ENCODE measurements around the gene ERCC2. TPM values are rescaled to one million over a fixed set of nuclear protein-coding genes. Genes with fewer than 3 reads are reported as not detected.

Gene ERCC2
- total RNA-seq, 1 donor, result 52.5 TPM

- Histone ChIP-seq H3K27ac (ENCODE audit: low read depth, low read length) (peak overlapping the region; percentile 98), H3K4me3 (ENCODE audit: insufficient read depth, low read length) (peak overlapping the region; percentile 88), H3K4me1 (ENCODE audit: insufficient read depth, low read length) (peaks cover 24% of the 10 kb centered on the region), H3K9me3 (ENCODE audit: low read depth, low read length) (no peaks in the 10 kb centered on the region), H3K79me2 (ENCODE audit: insufficient read depth, low read length) (peaks cover 16% of the 10 kb centered on the region), H2AFZ (ENCODE audit: low read length) (no peak overlapping the region), H3K4me2 (ENCODE audit: insufficient read depth, low read length) (peak overlapping the region; percentile 83), H4K20me1 (ENCODE audit: insufficient read depth, low read length) (no peaks in the 10 kb centered on the region), H3K36me3 (ENCODE audit: insufficient read depth, low read length) (peaks cover 16% of the 10 kb centered on the region), H3K27me3 (ENCODE audit: insufficient read depth, low read length) (no peaks in the 10 kb centered on the region)
- TF ChIP-seq CTCF (IDR thresholded peaks at IDR 0.05; ENCODE audit: extremely low read depth, low read depth, low read length), result no peak
- peak; percentile 68 for DNase-seq (ENCODE audit: insufficient read length, low spot score, missing footprints)
Measured at GRCh38 chr19:45407091-45407375, 36.7 kb upstream of the ERCC2 start.

GRCh38 chr19:45406226-45407090 is 36.1 kb upstream of the ERCC2 start, which contains the start of gene POLR1G:
POLR1G (plus strand) TSS chr19:45406644; CDS start chr19:45406697, 53 bp downstream.
- Histone ChIP-seq H2AFZ (ENCODE audit: low read length) (peak within 1 kb of the TSS; percentile 58), H3K4me1 (ENCODE audit: insufficient read depth, low read length) (peaks cover 24% of the 10 kb centered on the region), H3K27me3 (ENCODE audit: insufficient read depth, low read length) (no peaks in the 10 kb centered on the region), H3K27ac (ENCODE audit: low read depth, low read length) (peak within 1 kb of the TSS; percentile 98), H3K79me2 (ENCODE audit: insufficient read depth, low read length) (peaks cover 16% of the 10 kb centered on the region), H3K9me3 (ENCODE audit: low read depth, low read length) (no peaks in the 10 kb centered on the region), H3K4me2 (ENCODE audit: insufficient read depth, low read length) (peak within 1 kb of the TSS; percentile 83), H3K4me3 (ENCODE audit: insufficient read depth, low read length) (peak within 1 kb of the TSS; percentile 88), H3K36me3 (ENCODE audit: insufficient read depth, low read length) (peaks cover 16% of the 10 kb centered on the region), H4K20me1 (ENCODE audit: insufficient read depth, low read length) (no peaks in the 10 kb centered on the region)
- DNase-seq (ENCODE audit: insufficient read length, low spot score, missing footprints), result peak; percentile 97
- TF ChIP-seq CTCF (IDR thresholded peaks at IDR 0.05; ENCODE audit: extremely low read depth, low read depth, low read length), result no peak

GRCh38 chr19:45405435-45406225 is 35.3 kb upstream of the ERCC2 start:
- Histone ChIP-seq H3K79me2 (ENCODE audit: insufficient read depth, low read length) (peaks cover 16% of the 10 kb centered on the region), H3K4me3 (ENCODE audit: insufficient read depth, low read length) (peak overlapping the region; percentile 88), H3K9me3 (ENCODE audit: low read depth, low read length) (no peaks in the 10 kb centered on the region), H3K4me1 (ENCODE audit: insufficient read depth, low read length) (peaks cover 24% of the 10 kb centered on the region), H2AFZ (ENCODE audit: low read length) (peak overlapping the region; percentile 58), H3K36me3 (ENCODE audit: insufficient read depth, low read length) (peaks cover 11% of the 10 kb centered on the region), H3K27me3 (ENCODE audit: insufficient read depth, low read length) (no peaks in the 10 kb centered on the region), H3K27ac (ENCODE audit: low read depth, low read length) (peak overlapping the region; percentile 98), H3K4me2 (ENCODE audit: insufficient read depth, low read length) (peak overlapping the region; percentile 83), H4K20me1 (ENCODE audit: insufficient read depth, low read length) (no peaks in the 10 kb centered on the region)
- TF ChIP-seq CTCF (IDR thresholded peaks at IDR 0.05; ENCODE audit: extremely low read depth, low read depth, low read length), result no peak
- DNase-seq (ENCODE audit: insufficient read length, low spot score, missing footprints), result peak; percentile 98

All from osteoblast (primary cell).